Measurements from ENCODE around the gene C13orf42. TPM values are rescaled to one million over a fixed set of nuclear protein-coding genes. Genes with fewer than 3 reads are reported as not detected.

The C13orf42 gene
- polyA plus RNA-seq, 3 donors = not detected

GRCh38 chr13:51148952-51149573, 38.0 kb upstream of the C13orf42 start:
- Histone ChIP-seq H3K27me3 (ENCODE audit: control insufficient read depth in 2 of 2, insufficient read depth in 2 of 2, low read length in 2 of 2) (no peaks in the 10 kb centered on the region), H3K4me1 (ENCODE audit: control insufficient read depth in 1 of 2, insufficient read depth in 2 of 2, low read length in 2 of 2) (no peaks in the 10 kb centered on the region), H3K4me2 (replicated peaks; ENCODE audit: extremely low read depth, low read length, poor library complexity, severe bottlenecking) (no peak overlapping the region), H3K9ac (ENCODE audit: insufficient read depth, low read length, poor library complexity, severe bottlenecking) (no peak overlapping the region), H3K4me3 (replicated peaks in 1 of 3; ENCODE audit: low read depth in 2 of 3, low read length in 3 of 3) (no peak overlapping the region), H2AFZ (ENCODE audit: insufficient read depth, low read depth, low read length, poor library complexity, severe bottlenecking) (peak overlapping the region; percentile 59), H3K36me3 (replicated peaks in 1 of 2; ENCODE audit: control insufficient read depth in 1 of 2, insufficient read depth in 2 of 2, low read length in 2 of 2) (no peaks in the 10 kb centered on the region), H4K20me1 (ENCODE audit: insufficient read depth, low read length) (no peaks in the 10 kb centered on the region), H3K27ac (ENCODE audit: low read depth in 1 of 2, low read length in 2 of 2) (no peak overlapping the region), H3K79me2 (ENCODE audit: insufficient read depth, low read length) (no peaks in the 10 kb centered on the region), H3K9me3 (replicated peaks in 1 of 2; ENCODE audit: control insufficient read depth in 1 of 2, insufficient read depth in 1 of 2, low read length in 2 of 2) (no peaks in the 10 kb centered on the region)
- peaks cover 0 to 2% (median 0%) of the 10 kb centered on the region in 7 donors for H3K9me3 Mint-ChIP-seq
- intact Hi-C loops (cut with micrococcal nuclease) = no loop called here
- H3K27me3 Mint-ChIP-seq (ENCODE audit: low read depth in 3 of 3) = peaks cover 1 to 3% (median 2%) of the 10 kb centered on the region in 3 donors
- H3K27ac Mint-ChIP-seq = peak overlapping the region in 1 of 7 donors; percentile 66
- no peak overlapping the region for H3K4me3 Mint-ChIP-seq
- H3K4me1 Mint-ChIP-seq = peaks cover 4% of the 10 kb centered on the region
- TF ChIP-seq CTCF (IDR thresholded peaks at IDR 0.05) = no peak
- no peaks in the 10 kb centered on the region for H3K36me3 Mint-ChIP-seq
- 33% methylated on average over 1 of the region's 4 CpGs for WGBS (ENCODE audit: insufficient coverage)
- no peak for DNase-seq

- no peaks in the 10 kb centered on the region for H4K20me1 ChIP-seq (ENCODE audit: insufficient read depth, low read length)
- Mint-ChIP-seq H3K4me1 (no peaks in the 10 kb centered on the region), H3K27me3 (ENCODE audit: low read depth in 3 of 3) (peaks cover 1 to 4% (median 3%) of the 10 kb centered on the region in 3 donors), H3K36me3 (no peaks in the 10 kb centered on the region), H3K27ac (peak overlapping the region in 1 of 7 donors; percentile 66), H3K9me3 (peaks cover 0 to 3% (median 0%) of the 10 kb centered on the region in 7 donors), H3K4me3 (no peak overlapping the region)
- H2AFZ ChIP-seq (ENCODE audit: insufficient read depth, low read depth, low read length, poor library complexity, severe bottlenecking) = peak overlapping the region; percentile 59
- H3K4me3 ChIP-seq (replicated peaks in 1 of 3; ENCODE audit: low read depth in 2 of 3, low read length in 3 of 3) = no peak overlapping the region
- no peaks in the 10 kb centered on the region for H3K79me2 ChIP-seq (ENCODE audit: insufficient read depth, low read length)
- no peaks in the 10 kb centered on the region for H3K27me3 ChIP-seq (ENCODE audit: control insufficient read depth in 2 of 2, insufficient read depth in 2 of 2, low read length in 2 of 2)
- no peak overlapping the region for H3K4me2 ChIP-seq (replicated peaks; ENCODE audit: extremely low read depth, low read length, poor library complexity, severe bottlenecking)
- no peaks in the 10 kb centered on the region for H3K36me3 ChIP-seq (replicated peaks in 1 of 2; ENCODE audit: control insufficient read depth in 1 of 2, insufficient read depth in 2 of 2, low read length in 2 of 2)
- no peak for DNase-seq
- TF ChIP-seq CTCF (IDR thresholded peaks at IDR 0.05) = no peak
- no peak overlapping the region for H3K27ac ChIP-seq (ENCODE audit: low read depth in 1 of 2, low read length in 2 of 2)
- intact Hi-C loops (cut with micrococcal nuclease) = no loop called here
- WGBS (ENCODE audit: insufficient coverage) = 84% methylated on average over 13 of the region's 18 CpGs
- no peaks in the 10 kb centered on the region for H3K4me1 ChIP-seq (ENCODE audit: control insufficient read depth in 1 of 2, insufficient read depth in 2 of 2, low read length in 2 of 2)
- no peak overlapping the region for H3K9ac ChIP-seq (ENCODE audit: insufficient read depth, low read length, poor library complexity, severe bottlenecking)
- no peaks in the 10 kb centered on the region for H3K9me3 ChIP-seq (replicated peaks in 1 of 2; ENCODE audit: control insufficient read depth in 1 of 2, insufficient read depth in 1 of 2, low read length in 2 of 2)
Measured at GRCh38 chr13:51148223-51148951, 37.3 kb upstream of the C13orf42 start.

Data from CD14-positive monocyte (primary cell).